PC-9 (cell line): Measurements from ENCODE around the gene CD83. TPM values are rescaled to one million over a fixed set of nuclear protein-coding genes. Genes with fewer than 3 reads are reported as not detected.

ENCODE experiments used
- BruUV-seq: library from RNA; stranded (reverse); fragments of 400-500 nt; replicated peaks from 2 replicates; lab custom pipeline; 2021; lab: Mats Ljungman, UMichigan
- CTCF ChIA-PET: fragments of 300-600 bp; sonication (Branson Sonifier 250); formaldehyde crosslinking; loops from one replicate; lab custom pipeline; 2022; ENCODE audit warnings: antibody characterized with exemption; lab: Charles Lee
- POLR2A ChIA-PET: fragments of 300-600 bp; sonication (Branson Sonifier 250); formaldehyde crosslinking; loops from one replicate; lab custom pipeline; 2022; ENCODE audit warnings: antibody characterized with exemption; ENCODE audit not compliant: unreplicated experiment; lab: Charles Lee
- DNase-seq, 2 experiments: peaks; one replicate each; pipeline versions ENCODE4 v3.0.0 to v3.0.0-alpha.2; 2015 to 2022; ENCODE audit warnings: mixed read lengths in 1 of 2
- H2AFZ ChIP-seq: fragments of 200-600 bp; sonication (generic); 2 replicates; pipeline ENCODE4 v1.8.1; 2017; ENCODE audit warnings: antibody characterized with exemption
- H3F3A ChIP-seq: fragments of 200-600 bp; sonication (generic); 2 replicates; pipeline ENCODE4 v1.8.1; 2017; ENCODE audit warnings: antibody characterized with exemption, mild to moderate bottlenecking, low read depth; ENCODE audit not compliant: insufficient read depth
- H3K27ac ChIP-seq: fragments of 200-600 bp; sonication (generic); 2 replicates; pipeline ENCODE4 v1.6.1; 2016; ENCODE audit warnings: mixed run types
- H3K27me3 ChIP-seq: fragments of 200-600 bp; sonication (generic); 2 replicates; pipeline ENCODE4 v1.6.1; 2016; ENCODE audit warnings: low read depth, mixed run types; ENCODE audit not compliant: insufficient read depth
- H3K36me3 ChIP-seq: fragments of 200-600 bp; sonication (generic); 2 replicates; pipeline ENCODE4 v1.6.1; 2016; ENCODE audit warnings: low read depth, mixed run types
- H3K4me1 ChIP-seq: fragments of 200-600 bp; sonication (generic); replicated peaks from 2 replicates; pipeline ENCODE4 v1.6.1; 2016; ENCODE audit warnings: mixed run types; ENCODE audit not compliant: insufficient read depth
- H3K4me2 ChIP-seq: fragments of 200-600 bp; sonication (generic); 2 replicates; pipeline ENCODE4 v1.6.1; 2017; ENCODE audit warnings: mixed run types
- H3K4me3 ChIP-seq: fragments of 200-600 bp; sonication (generic); 2 replicates; pipeline ENCODE4 v1.6.1; 2016; ENCODE audit warnings: mixed run types
- H3K79me2 ChIP-seq: fragments of 200-600 bp; sonication (generic); 2 replicates; pipeline ENCODE4 v1.6.1; 2017; ENCODE audit warnings: low read depth, mixed run types
- H3K9me2 ChIP-seq: fragments of 200-600 bp; sonication (generic); 2 replicates; pipeline ENCODE4 v1.8.1; 2017; ENCODE audit warnings: mild to moderate bottlenecking; ENCODE audit not compliant: insufficient read depth
- H3K9me3 ChIP-seq: fragments of 200-600 bp; sonication (generic); 2 replicates; pipeline ENCODE4 v1.8.1; 2016; ENCODE audit warnings: low read depth; ENCODE audit not compliant: insufficient read depth
- H4K20me1 ChIP-seq: fragments of 200-600 bp; sonication (generic); 2 replicates; pipeline ENCODE4 v1.8.1; 2017; ENCODE audit not compliant: insufficient read depth
- EZH2 ChIP-seq: fragments of 200-600 bp; sonication (generic); IDR thresholded peaks from 2 replicates; pipeline ENCODE4 v1.8.0; 2017; ENCODE audit warnings: antibody characterized with exemption, low read depth
- intact Hi-C: fragments of 100-400 bp; cut with micrococcal nuclease; formaldehyde crosslinking; loops from one replicate; pipeline ENCODE4 v1.10.0; 2022; ENCODE audit not compliant: unreplicated experiment
- total RNA-seq: library from RNA; stranded (reverse); gene quantifications from 2 replicates; pipeline ENCODE4 v1.2.3, GENCODE V29; 2021
- TF ChIP-seq, protein P1 (sequence below): fragments of 200-600 bp; sonication (generic); conservative IDR thresholded peaks from 2 replicates; pipeline ENCODE4 v1.6.1; 2017; ENCODE audit warnings: mixed run types, antibody characterized with exemption, mild to moderate bottlenecking, moderate library complexity

The CD83 gene
- total RNA-seq, 1 experiment from 2014 or later = 3.6 TPM

DNA sequence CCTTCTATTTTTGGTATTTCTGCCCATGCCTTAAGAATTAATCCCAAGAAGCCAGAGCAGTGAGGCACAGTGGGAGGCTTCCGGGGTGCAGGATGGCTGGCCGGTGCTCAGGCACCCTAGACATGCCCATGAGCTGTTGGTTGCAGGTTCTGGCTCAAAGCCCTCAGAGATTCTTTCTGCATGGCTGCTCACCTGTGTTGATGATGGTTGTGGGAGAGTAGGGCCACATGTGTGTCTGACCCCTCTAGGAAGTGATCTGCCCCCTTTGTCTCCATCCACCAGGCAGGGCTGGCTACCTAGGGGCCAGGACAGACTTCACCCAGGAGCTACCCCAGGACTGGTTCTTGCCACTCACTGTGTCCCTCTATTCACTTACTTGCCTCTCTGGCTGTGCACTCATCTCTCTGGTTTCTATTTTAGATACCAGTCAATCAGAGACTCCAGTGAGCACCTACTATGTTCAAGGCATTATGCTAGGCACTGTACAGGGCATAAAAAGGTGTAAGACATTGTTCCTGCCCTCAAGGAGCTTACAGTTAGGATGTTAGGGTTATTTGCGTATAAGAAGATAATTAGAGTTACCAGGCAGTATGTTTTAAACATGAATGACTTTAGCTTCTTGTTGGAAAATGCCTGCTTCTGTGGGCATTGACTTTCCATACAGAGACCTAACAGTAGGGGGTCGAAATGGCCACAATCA lies 16.8 kb downstream of the CD83 start:
- no peaks in the 10 kb centered on the region for H3F3A ChIP-seq
- H4K20me1 ChIP-seq = no peaks in the 10 kb centered on the region
- intact Hi-C loops = no loop called here
- no peaks in the 10 kb centered on the region for H3K27me3 ChIP-seq
- POLR2A ChIA-PET = no interaction called here
- DNase-seq = no peak
- TF ChIP-seq EZH2 = no peak
- TF ChIP-seq, protein P1, sequence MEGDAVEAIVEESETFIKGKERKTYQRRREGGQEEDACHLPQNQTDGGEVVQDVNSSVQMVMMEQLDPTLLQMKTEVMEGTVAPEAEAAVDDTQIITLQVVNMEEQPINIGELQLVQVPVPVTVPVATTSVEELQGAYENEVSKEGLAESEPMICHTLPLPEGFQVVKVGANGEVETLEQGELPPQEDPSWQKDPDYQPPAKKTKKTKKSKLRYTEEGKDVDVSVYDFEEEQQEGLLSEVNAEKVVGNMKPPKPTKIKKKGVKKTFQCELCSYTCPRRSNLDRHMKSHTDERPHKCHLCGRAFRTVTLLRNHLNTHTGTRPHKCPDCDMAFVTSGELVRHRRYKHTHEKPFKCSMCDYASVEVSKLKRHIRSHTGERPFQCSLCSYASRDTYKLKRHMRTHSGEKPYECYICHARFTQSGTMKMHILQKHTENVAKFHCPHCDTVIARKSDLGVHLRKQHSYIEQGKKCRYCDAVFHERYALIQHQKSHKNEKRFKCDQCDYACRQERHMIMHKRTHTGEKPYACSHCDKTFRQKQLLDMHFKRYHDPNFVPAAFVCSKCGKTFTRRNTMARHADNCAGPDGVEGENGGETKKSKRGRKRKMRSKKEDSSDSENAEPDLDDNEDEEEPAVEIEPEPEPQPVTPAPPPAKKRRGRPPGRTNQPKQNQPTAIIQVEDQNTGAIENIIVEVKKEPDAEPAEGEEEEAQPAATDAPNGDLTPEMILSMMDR = no peak
- H3K9me2 ChIP-seq = no peaks in the 10 kb centered on the region
- no peaks in the 10 kb centered on the region for H3K79me2 ChIP-seq
- CTCF ChIA-PET = no interaction called here
- H3K4me1 ChIP-seq = no peaks in the 10 kb centered on the region
- no peaks in the 10 kb centered on the region for H3K36me3 ChIP-seq
- H3K27ac ChIP-seq = no peak overlapping the region
- H3K4me2 ChIP-seq = no peak overlapping the region
- BruUV-seq = no TSS peak
- H3K4me3 ChIP-seq = no peak overlapping the region
- no peak overlapping the region for H2AFZ ChIP-seq
- no peaks in the 10 kb centered on the region for H3K9me3 ChIP-seq

DNA sequence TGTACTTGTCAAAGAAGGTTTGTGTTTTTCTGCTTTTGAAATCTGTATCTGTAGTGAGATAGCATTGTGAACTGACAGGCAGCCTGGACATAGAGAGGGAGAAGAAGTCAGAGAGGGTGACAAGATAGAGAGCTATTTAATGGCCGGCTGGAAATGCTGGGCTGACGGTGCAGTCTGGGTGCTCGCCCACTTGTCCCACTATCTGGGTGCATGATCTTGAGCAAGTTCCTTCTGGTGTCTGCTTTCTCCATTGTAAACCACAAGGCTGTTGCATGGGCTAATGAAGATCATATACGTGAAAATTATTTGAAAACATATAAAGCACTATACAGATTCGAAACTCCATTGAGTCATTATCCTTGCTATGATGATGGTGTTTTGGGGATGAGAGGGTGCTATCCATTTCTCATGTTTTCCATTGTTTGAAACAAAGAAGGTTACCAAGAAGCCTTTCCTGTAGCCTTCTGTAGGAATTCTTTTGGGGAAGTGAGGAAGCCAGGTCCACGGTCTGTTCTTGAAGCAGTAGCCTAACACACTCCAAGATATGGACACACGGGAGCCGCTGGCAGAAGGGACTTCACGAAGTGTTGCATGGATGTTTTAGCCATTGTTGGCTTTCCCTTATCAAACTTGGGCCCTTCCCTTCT lies 18.4 kb downstream of the CD83 start:
- Histone ChIP-seq H3K4me3 (no peak overlapping the region), H3K4me1 (no peaks in the 10 kb centered on the region), H3K4me2 (no peak overlapping the region), H3K79me2 (no peaks in the 10 kb centered on the region), H3K9me3 (no peaks in the 10 kb centered on the region), H3F3A (no peaks in the 10 kb centered on the region), H4K20me1 (no peaks in the 10 kb centered on the region), H2AFZ (no peak overlapping the region), H3K36me3 (no peaks in the 10 kb centered on the region), H3K9me2 (no peaks in the 10 kb centered on the region), H3K27ac (no peak overlapping the region), H3K27me3 (no peaks in the 10 kb centered on the region)
- no TSS peak for BruUV-seq
- CTCF ChIA-PET = no interaction called here
- DNase-seq = no peak
- TF ChIP-seq, protein P1 = no peak
- no peak for TF ChIP-seq EZH2
- POLR2A ChIA-PET = no interaction called here
- intact Hi-C loops = no loop called here

DNA sequence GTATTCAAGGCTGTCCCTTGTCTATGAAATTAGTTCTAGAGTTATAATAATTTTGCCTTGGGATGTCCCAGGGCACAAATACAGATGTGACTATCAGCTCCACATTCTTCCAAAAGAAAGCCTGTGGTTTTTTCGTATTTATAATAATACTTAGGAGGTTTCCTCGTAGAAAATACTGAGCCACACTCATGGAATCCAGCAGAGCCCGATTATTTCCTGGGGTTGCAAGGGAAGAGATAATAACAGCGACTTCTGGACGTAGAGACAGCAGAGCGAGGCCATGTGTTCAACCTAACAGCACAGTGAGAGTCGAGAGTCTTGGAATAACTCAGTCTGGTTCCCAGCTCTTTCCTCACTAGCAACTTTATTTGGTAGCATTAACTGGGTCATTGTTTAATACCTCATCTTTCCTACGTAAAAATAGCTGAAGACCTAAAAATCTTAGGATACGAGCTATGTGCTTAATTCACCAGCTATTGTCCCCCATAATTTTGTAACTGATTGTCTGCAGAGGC lies 21.2 kb downstream of the CD83 start:
- CTCF ChIA-PET = no interaction called here
- no peaks in the 10 kb centered on the region for H3K36me3 ChIP-seq
- DNase-seq = no peak

More for the DNA sequence above, 21.2 kb downstream of the CD83 start:
- Histone ChIP-seq H3K79me2 (no peaks in the 10 kb centered on the region), H3K27ac (no peak overlapping the region), H3K9me3 (no peaks in the 10 kb centered on the region), H3F3A (no peaks in the 10 kb centered on the region), H3K4me1 (no peaks in the 10 kb centered on the region), H2AFZ (no peak overlapping the region), H4K20me1 (no peaks in the 10 kb centered on the region), H3K4me3 (no peak overlapping the region), H3K4me2 (no peak overlapping the region), H3K9me2 (no peaks in the 10 kb centered on the region), H3K27me3 (no peaks in the 10 kb centered on the region)
- intact Hi-C loops = no loop called here
- POLR2A ChIA-PET = no interaction called here
- no peak for TF ChIP-seq EZH2
- TF ChIP-seq, protein P1 = no peak
- no TSS peak for BruUV-seq
